AG04450 (cell line): ENCODE results near the gene TATDN2. TPM values are rescaled to one million over a fixed set of nuclear protein-coding genes. Genes with fewer than 3 reads are reported as not detected.
A peak's percentile ranks its signal among the peaks of the same experiment; 100 is the strongest.

ENCODE experiments used
- CTCF ChIA-PET: fragments of 300-600, 350-600 bp; formaldehyde crosslinking; extraction: SDS; loops from one replicate; lab custom pipeline; 2022; ENCODE audit warnings: antibody characterized with exemption, inconsistent platforms; lab: Charles Lee
- POLR2A ChIA-PET: fragments of 350-600 bp; formaldehyde crosslinking; extraction: SDS; loops from one replicate; lab custom pipeline; 2021; ENCODE audit warnings: antibody characterized with exemption, inconsistent platforms; lab: Yijun Ruan, JAX
- DNase-seq: peaks from one replicate; pipeline ENCODE4 v3.0.0-alpha.2; 2011; ENCODE audit warnings: low read depth, low spot score
- H3K27ac ChIP-seq: one replicate; pipeline ENCODE4 v1.5.1; 2012; ENCODE audit warnings: low read depth, low read length, control low read depth
- H3K27me3 ChIP-seq: one replicate; pipeline ENCODE4 v1.6.0; 2012; ENCODE audit warnings: low read length; ENCODE audit not compliant: control insufficient read depth, insufficient read depth
- H3K4me3 ChIP-seq: 2 replicates; pipeline ENCODE4 v1.5.1; 2011; ENCODE audit warnings: mild to moderate bottlenecking, low read depth, low read length, control low read depth
- H3K9me3 ChIP-seq: 2 replicates; pipeline ENCODE4 v1.5.1; 2012; ENCODE audit warnings: low read length; ENCODE audit not compliant: control insufficient read depth, insufficient read depth
- CTCF ChIP-seq: IDR thresholded peaks from 2 replicates; pipeline ENCODE4 v1.5.1; 2011; ENCODE audit warnings: low read depth, low read length, control low read depth, inconsistent platforms
- polyA minus RNA-seq: library from RNA; depleted of rRNA, polyadenylated mRNA; stranded (reverse); fragments of >200 nt; gene quantifications from 2 replicates; pipeline ENCODE4 v1.2.3, GENCODE V29; 2011; rRNA and poly(A)+ RNA removed
- polyA plus RNA-seq: library from polyadenylated mRNA; depleted of rRNA; stranded (reverse); fragments of >200 nt; gene quantifications from 2 replicates; pipeline ENCODE4 v1.2.3, GENCODE V29; 2011; rRNA removed

The TATDN2 gene
- polyA plus RNA-seq: 17.7 and 20.5 TPM in 2 replicates
- 29.1 and 30.2 TPM in 2 replicates for polyA minus RNA-seq

DNA sequence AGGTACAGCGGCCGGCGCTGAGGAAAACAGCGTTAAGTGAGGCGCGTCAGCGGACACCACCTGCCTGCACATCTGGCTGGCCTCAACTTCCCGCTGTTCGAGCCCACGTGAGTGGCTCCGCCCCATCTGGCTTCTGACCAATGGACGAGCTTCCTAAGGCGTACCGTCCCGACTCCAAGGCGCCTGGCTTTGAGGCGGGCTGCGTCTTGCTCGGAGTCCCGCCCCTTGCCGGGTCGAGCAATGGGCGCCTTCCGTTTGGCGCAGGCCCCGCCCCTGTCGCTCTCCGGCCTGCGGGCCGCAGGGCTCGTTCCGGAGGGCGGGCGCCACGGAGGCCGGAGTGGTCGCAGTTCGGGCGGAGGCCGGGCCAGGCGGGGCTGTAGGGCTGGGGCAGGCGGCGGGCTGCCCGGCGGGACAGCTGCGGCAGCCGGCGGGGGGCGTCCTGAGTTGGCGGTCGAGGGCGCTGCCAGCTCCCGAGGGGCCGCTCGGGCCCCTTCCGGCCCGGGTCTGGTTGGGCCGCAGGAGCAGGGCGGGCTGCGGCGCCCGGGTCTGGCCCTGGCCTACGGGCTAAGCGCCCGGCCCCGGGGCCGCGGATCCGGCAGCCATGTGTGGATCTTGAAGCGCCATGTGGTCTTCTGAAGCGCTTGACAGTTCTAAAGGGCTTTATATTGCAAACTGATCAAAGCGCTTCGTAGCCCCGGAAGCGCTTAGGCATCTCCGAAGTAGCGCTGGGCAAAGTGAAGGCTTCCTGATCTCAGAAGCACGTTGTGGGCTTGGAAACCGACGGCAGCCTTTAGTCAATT, at the start of gene TATDN2:
TSS of gene TATDN2 (plus strand) at position 276 of the 800 bp plus-strand sequence. CDS start 742 bp downstream, outside the sequence.
- ChIA-PET CTCF (interaction anchor here (0.8 to 1.6 kb wide), 4 partner anchors 10 to 315 kb away, joined by 3 to 6 read pairs (median 4); no protein-coding TSS in a partner anchor), POLR2A (interaction anchor here (0.5 to 1.0 kb wide), 4 partner anchors 15 to 233 kb away, joined by 3 to 5 read pairs (median 4); partner anchors contain the start of gene VHL)
- H3K9me3 ChIP-seq: peaks cover 17% of the 10 kb centered on the region
- DNase-seq: peak; percentile 82
- peak within 1 kb of the TSS; percentile 87 for H3K4me3 ChIP-seq
- H3K27me3 ChIP-seq: no peaks in the 10 kb centered on the region
- peak within 1 kb of the TSS; percentile 65 for H3K27ac ChIP-seq
- TF ChIP-seq CTCF: no peak

GRCh38 chr3:10198761-10199649, 49.3 kb upstream of the TATDN2 start:
- Histone ChIP-seq H3K9me3 (no peaks in the 10 kb centered on the region), H3K27ac (peak overlapping the region; percentile 24), H3K27me3 (no peaks in the 10 kb centered on the region), H3K4me3 (no peak overlapping the region)
- TF ChIP-seq CTCF: no peak
- DNase-seq: no peak
- ChIA-PET CTCF (no interaction called here), POLR2A (no interaction called here)

DNA sequence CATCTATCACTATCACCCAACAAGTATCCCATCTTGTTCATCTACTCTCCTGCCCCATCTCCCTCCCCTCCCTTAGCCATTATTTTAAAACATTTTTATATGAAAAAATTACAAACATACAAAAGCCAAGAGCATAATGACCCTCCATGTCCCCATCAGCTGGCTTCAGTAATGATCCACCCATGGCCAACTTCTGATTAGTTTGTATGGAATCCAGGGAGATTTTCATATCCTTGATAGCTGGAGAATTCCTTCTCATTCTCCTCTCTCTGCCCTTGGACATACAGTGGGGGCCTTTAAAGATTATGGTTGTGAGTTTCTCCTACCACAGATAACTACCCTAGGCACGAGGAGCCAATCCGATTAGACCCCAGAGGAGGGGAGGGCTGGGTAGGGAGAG, 43.3 kb upstream of the TATDN2 start:
- CTCF ChIA-PET: interaction anchor here (0.9 to 3.9 kb wide), 3 partner anchors 12 to 423 kb away, joined by 4 to 29 read pairs (median 6); no protein-coding TSS in a partner anchor
- no peaks in the 10 kb centered on the region for H3K9me3 ChIP-seq
- DNase-seq: no peak
- H3K4me3 ChIP-seq: no peak overlapping the region
- no peak for TF ChIP-seq CTCF
- H3K27me3 ChIP-seq: no peaks in the 10 kb centered on the region
- POLR2A ChIA-PET: interaction anchor here (0.8 to 3.6 kb wide), 2 partner anchors 13 to 63 kb away, joined by 3 to 32 read pairs; partner anchors contain the start of gene VHL
- H3K27ac ChIP-seq: peak overlapping the region; percentile 94

DNA sequence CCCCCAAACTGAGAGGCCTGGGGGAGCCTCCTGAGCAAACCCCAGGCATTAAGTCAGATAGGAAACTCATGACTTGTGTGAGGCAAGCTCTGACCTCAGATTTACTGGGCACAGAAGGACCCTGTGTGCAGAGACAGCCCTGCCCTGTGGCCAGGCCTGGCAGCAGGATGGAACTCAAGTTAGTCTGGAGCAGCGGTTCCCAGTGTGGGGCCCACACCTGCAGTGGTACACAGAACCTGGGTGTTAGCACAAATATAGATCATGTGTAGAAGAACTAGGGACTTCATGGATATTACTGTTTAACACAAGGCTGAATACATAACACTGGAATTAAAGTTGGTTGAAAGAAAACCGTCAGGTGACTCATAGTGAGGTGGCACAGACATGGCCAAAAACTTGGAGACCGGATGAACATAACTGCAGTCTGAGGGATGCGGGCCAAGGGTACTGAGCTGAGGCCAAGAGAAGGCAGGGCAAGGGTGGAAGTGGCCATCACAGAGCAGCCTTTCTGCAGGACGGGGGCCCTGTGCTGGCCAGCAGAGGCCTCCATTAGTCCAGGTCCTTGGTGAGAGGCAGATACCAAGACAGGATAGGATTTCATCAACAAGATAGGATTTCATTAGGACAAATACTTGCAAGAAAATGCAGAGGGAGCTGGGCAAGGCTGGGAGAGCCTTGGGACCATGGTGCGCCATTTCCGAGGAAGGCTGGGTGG, 42.7 kb upstream of the TATDN2 start:
- Histone ChIP-seq H3K4me3 (no peak overlapping the region), H3K27ac (peak overlapping the region; percentile 94), H3K9me3 (no peaks in the 10 kb centered on the region), H3K27me3 (no peaks in the 10 kb centered on the region)
- ChIA-PET CTCF (interaction anchor here (0.9 to 3.9 kb wide), 2 partner anchors 13 to 424 kb away, joined by 6 to 29 read pairs; no protein-coding TSS in a partner anchor), POLR2A (interaction anchor here (0.5 to 3.6 kb wide), 2 partner anchors 14 to 41 kb away, joined by 3 to 32 read pairs; no protein-coding TSS in a partner anchor)
- no peak for TF ChIP-seq CTCF
- no peak for DNase-seq
